ENCODE data around the gene CRIP2.

GRCh38 chr14:105467249-105467941, 7.2 kb upstream of the CRIP2 start:
- TF ChIP-seq CTCF (IDR thresholded peaks at IDR 0.05) (no peak), EZH2 (IDR thresholded peaks at IDR 0.05; ENCODE audit: borderline replicate concordance, insufficient read depth, low read depth, low read length, poor library complexity, severe bottlenecking) (no peak)

Measured in B cell (primary cell).